CD4-positive, alpha-beta T cell (primary cell): ENCODE data around the gene B3GLCT. TPM values are rescaled to one million over a fixed set of nuclear protein-coding genes. Genes with fewer than 3 reads are reported as not detected.
"Not testable (repeated sequence)": the region's sequence is repeated elsewhere in the genome, so short reads cannot be mapped to it uniquely, and the experiment has no call there.

Experiments
- ATAC-seq: fragments of 200-7000 bp; cut with Tn5 transposase; one replicate; pipeline ENCODE4 v1.10.0; 2022; ENCODE audit warnings: mild to moderate bottlenecking; ENCODE audit not compliant: poor library complexity
- CTCF ChIA-PET: fragments of 350-600 bp; sonication (Branson Sonifier 250); formaldehyde crosslinking; loops from one replicate; lab custom pipeline; 2021; ENCODE audit warnings: antibody characterized with exemption, inconsistent platforms; lab: Charles Lee
- POLR2A ChIA-PET: fragments of 350-600 bp; sonication (Branson Sonifier 250); formaldehyde crosslinking; loops from one replicate; lab custom pipeline; 2021; ENCODE audit warnings: antibody characterized with exemption, inconsistent platforms; lab: Charles Lee
- DNase-seq, 14 experiments: peaks; one replicate each; pipeline ENCODE4 v3.0.0-alpha.2; 2013 to 2020; ENCODE audit warnings: mixed read lengths in 2 of 14
- H3K27ac ChIP-seq, 2 donors: one replicate each; pipeline versions ENCODE4 v1.5.1 to v1.7.0; 2013; ENCODE audit warnings: low read length in 2 of 2, low read depth in 1 of 2, mild to moderate bottlenecking in 1 of 2
- H3K27me3 ChIP-seq, 2 experiments: 1 replicate in 1 of 2; 2 replicates in 1 of 2; pipeline versions ENCODE4 v1.6.1 to v1.7.0; 2013; ENCODE audit warnings: low read length in 2 of 2, control low read depth in 1 of 2, mild to moderate bottlenecking in 1 of 2, moderate library complexity in 1 of 2; ENCODE audit not compliant: insufficient read depth in 2 of 2, control insufficient read depth in 1 of 2
- H3K36me3 ChIP-seq: one replicate; pipeline ENCODE4 v1.6.1; 2013; ENCODE audit warnings: low read length, control low read depth; ENCODE audit not compliant: insufficient read depth
- H3K4me1 ChIP-seq: one replicate; pipeline ENCODE4 v1.6.1; 2013; ENCODE audit warnings: low read length, control low read depth; ENCODE audit not compliant: insufficient read depth
- H3K4me3 ChIP-seq: one replicate; pipeline ENCODE4 v1.5.1; 2013; ENCODE audit warnings: mild to moderate bottlenecking, low read length, moderate library complexity
- H3K9me3 ChIP-seq, 2 experiments: 1 replicate in 1 of 2; 2 replicates in 1 of 2; pipeline versions ENCODE4 v1.6.1 to v1.7.0; 2013; ENCODE audit warnings: low read length in 2 of 2, mild to moderate bottlenecking in 2 of 2, control low read depth in 1 of 2, moderate library complexity in 1 of 2; ENCODE audit not compliant: control insufficient read depth in 1 of 2, insufficient read depth in 1 of 2
- H3K27ac Mint-ChIP-seq: one replicate; pipeline ENCODE4 v1.8.0; 2020; ENCODE audit warnings: mixed read lengths
- H3K27me3 Mint-ChIP-seq: one replicate; pipeline ENCODE4 v1.8.0; 2021; ENCODE audit warnings: mixed read lengths
- H3K36me3 Mint-ChIP-seq: one replicate; pipeline ENCODE4 v1.8.0; 2021; ENCODE audit warnings: low read depth, mixed read lengths
- H3K4me1 Mint-ChIP-seq: one replicate; pipeline ENCODE4 v1.8.0; 2021; ENCODE audit warnings: low read depth, mixed read lengths
- H3K4me3 Mint-ChIP-seq: one replicate; pipeline ENCODE4 v1.8.0; 2020; ENCODE audit warnings: mild to moderate bottlenecking, mixed read lengths
- H3K9me3 Mint-ChIP-seq: one replicate; pipeline ENCODE4 v1.8.0; 2020; ENCODE audit warnings: mixed read lengths
- intact Hi-C, 2 experiments: fragments of 100-400 bp; cut with DNase I in 1 of 2; cut with micrococcal nuclease in 1 of 2; formaldehyde crosslinking; loops; one replicate each; pipeline versions ENCODE4 v1.15.1 to v1.9.0; 2023 to 2025; cut with DNase I, micrococcal nuclease
- total RNA-seq, 174 experiments: library from RNA in 2 of 174; stranded (reverse) in 2 of 174; gene quantifications; one replicate each; pipeline ENCODE4 v1.2.3 and lab custom pipeline; 2021 to 2026
- TF ChIP-seq, protein P1 (sequence below): fragments of 200-600 bp; IDR thresholded peaks from one replicate; pipeline ENCODE4 v1.8.0; 2022; ENCODE audit warnings: antibody characterized with exemption, mild to moderate bottlenecking

B3GLCT gene
- total RNA-seq, 2 experiments from 2014 or later, result 3.2 to 3.7 TPM

DNA sequence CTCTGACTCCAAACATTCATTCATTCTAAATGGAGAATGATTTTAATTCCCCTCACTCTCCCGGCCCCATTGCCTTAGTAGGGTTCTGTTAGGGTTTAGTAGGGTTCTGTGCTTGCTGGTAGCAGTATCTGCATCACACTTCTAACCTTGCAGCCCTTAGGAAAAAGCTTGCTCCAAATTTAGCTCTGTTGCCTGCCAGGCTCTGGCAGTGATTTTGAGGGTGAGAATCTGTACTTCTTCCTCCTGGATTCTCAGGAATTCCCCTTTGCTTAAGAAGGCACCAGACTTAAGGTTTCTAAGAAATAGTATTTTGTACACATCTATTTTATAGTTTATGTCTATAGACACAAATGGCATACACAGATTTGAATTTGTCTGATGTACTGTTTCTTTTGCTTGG is 14.7 kb downstream of the B3GLCT start:
- Mint-ChIP-seq H3K36me3 (peaks cover 13% of the 10 kb centered on the region), H3K9me3 (no peaks in the 10 kb centered on the region), H3K4me1 (peaks cover 14% of the 10 kb centered on the region), H3K4me3 (no peak overlapping the region), H3K27ac (no peak overlapping the region), H3K27me3 (no peaks in the 10 kb centered on the region)
- ATAC-seq (no peak), DNase-seq (no peak)
- intact Hi-C loops, result no loop called here
- H3K27me3 ChIP-seq, result no peaks in the 10 kb centered on the region
- TF ChIP-seq, protein P1, sequence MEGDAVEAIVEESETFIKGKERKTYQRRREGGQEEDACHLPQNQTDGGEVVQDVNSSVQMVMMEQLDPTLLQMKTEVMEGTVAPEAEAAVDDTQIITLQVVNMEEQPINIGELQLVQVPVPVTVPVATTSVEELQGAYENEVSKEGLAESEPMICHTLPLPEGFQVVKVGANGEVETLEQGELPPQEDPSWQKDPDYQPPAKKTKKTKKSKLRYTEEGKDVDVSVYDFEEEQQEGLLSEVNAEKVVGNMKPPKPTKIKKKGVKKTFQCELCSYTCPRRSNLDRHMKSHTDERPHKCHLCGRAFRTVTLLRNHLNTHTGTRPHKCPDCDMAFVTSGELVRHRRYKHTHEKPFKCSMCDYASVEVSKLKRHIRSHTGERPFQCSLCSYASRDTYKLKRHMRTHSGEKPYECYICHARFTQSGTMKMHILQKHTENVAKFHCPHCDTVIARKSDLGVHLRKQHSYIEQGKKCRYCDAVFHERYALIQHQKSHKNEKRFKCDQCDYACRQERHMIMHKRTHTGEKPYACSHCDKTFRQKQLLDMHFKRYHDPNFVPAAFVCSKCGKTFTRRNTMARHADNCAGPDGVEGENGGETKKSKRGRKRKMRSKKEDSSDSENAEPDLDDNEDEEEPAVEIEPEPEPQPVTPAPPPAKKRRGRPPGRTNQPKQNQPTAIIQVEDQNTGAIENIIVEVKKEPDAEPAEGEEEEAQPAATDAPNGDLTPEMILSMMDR, result no peak
- H3K4me1 ChIP-seq, result peaks cover 8% of the 10 kb centered on the region
- no peaks in the 10 kb centered on the region for H3K36me3 ChIP-seq
- no peak overlapping the region for H3K27ac ChIP-seq
- H3K9me3 ChIP-seq, result no peaks in the 10 kb centered on the region
- POLR2A ChIA-PET, result no interaction called here
- CTCF ChIA-PET, result interaction anchor here (0.7 to 1.2 kb wide), 2 partner anchors 15 to 72 kb away, joined by 3 to 4 read pairs; partner anchors contain the start of gene B3GLCT
- no peak overlapping the region for H3K4me3 ChIP-seq

DNA sequence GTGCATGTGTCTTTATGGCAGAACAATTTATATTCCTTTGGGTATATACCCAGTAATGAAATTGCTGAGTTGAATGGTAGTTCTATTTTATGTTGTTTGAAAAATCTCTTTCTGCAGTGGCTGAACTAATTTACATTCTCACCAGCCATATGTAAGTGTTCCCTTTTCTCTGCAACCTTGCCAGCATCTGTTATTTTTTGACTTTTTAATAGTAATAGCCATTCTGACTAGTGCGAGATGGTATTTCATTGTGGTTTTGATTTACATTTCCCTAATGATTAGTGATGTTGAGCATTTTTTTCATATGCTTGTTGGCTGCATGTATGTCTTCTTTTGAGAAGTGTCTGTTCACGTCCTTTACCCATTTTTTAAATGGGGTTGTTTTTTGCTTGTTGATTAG is 17.1 kb downstream of the B3GLCT start:
- CTCF ChIA-PET, POLR2A ChIA-PET, H3K27ac Mint-ChIP-seq, H3K9me3 ChIP-seq, intact Hi-C loops, H3K9me3 Mint-ChIP-seq, H3K4me1 ChIP-seq, H3K27ac ChIP-seq, DNase-seq, H3K4me1 Mint-ChIP-seq, H3K4me3 Mint-ChIP-seq, H3K27me3 Mint-ChIP-seq, H3K36me3 ChIP-seq, H3K4me3 ChIP-seq, ATAC-seq, H3K27me3 ChIP-seq: not testable (repeated sequence)
- H3K36me3 Mint-ChIP-seq, result peaks cover 13% of the 10 kb centered on the region

DNA sequence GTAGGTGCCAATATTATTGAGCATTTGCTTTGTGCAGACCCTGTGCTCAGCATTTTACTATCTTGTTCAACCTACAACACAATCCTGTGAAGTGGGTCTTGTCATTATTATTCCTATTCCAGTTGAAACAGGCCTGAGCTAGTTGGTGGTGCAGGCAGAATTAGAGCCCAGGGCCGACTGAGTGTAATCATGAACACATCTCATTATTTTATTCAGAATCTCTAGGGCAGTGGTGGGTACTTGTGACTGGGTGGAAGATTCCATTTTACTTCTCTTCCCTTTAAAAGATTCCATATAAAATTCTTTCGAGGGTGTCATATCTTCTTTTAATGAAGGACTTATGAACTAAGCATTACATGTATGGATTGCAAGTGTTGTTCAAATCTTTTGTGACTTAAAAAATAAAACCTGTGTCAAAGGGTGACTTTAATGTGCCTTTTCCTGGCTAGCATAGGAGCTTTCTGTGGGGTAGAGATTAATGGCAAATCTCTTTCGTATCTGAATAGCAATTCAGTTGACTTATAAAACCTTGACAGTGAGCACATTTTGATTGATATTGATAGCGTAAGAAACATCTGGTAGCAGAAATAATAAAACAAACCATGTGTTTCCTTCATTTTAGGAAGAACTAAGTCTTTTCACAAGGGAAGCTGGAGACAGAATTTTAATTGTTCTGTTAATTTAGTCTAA is 20.3 kb downstream of the B3GLCT start:
- H3K9me3 ChIP-seq, result no peaks in the 10 kb centered on the region
- ATAC-seq (no peak), DNase-seq (no peak)
- Mint-ChIP-seq H3K4me1 (no peaks in the 10 kb centered on the region), H3K9me3 (no peaks in the 10 kb centered on the region), H3K27ac (no peak overlapping the region), H3K27me3 (no peaks in the 10 kb centered on the region), H3K4me3 (no peak overlapping the region), H3K36me3 (peaks cover 29% of the 10 kb centered on the region)
- H3K4me1 ChIP-seq, result no peaks in the 10 kb centered on the region
- ChIA-PET POLR2A (no interaction called here), CTCF (no interaction called here)
- H3K4me3 ChIP-seq, result no peak overlapping the region
- intact Hi-C loops, result no loop called here
- TF ChIP-seq, protein P1, result no peak
- H3K36me3 ChIP-seq, result no peaks in the 10 kb centered on the region
- H3K27me3 ChIP-seq, result no peaks in the 10 kb centered on the region
- no peak overlapping the region for H3K27ac ChIP-seq

DNA sequence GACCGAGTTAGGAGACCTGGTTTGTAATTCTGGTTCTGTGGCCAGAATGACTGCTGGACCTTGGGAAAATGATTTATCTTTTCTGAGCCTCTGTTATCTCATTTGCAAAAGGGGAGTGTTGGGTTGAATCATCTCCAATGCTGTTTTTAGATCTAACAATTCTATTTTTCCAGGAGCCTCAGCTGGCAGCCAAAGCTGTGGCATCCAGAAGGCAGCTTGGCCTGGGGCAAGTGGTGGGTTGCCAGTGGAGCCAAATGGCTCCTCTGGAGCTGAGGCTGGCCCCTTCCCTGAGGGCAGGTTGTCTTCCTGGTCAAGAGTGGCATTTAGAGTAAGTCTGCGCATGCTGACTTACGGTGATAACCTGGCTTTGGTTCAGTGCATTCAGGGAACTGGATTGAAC is 21.3 kb downstream of the B3GLCT start:
- Mint-ChIP-seq H3K36me3 (peaks cover 29% of the 10 kb centered on the region), H3K4me3 (no peak overlapping the region), H3K27ac (no peak overlapping the region), H3K27me3 (no peaks in the 10 kb centered on the region), H3K4me1 (no peaks in the 10 kb centered on the region), H3K9me3 (no peaks in the 10 kb centered on the region)
- H3K4me3 ChIP-seq, result no peak overlapping the region
- TF ChIP-seq, protein P1, result no peak
- POLR2A ChIA-PET, result no interaction called here
- DNase-seq (no peak), ATAC-seq (no peak)
- no peak overlapping the region for H3K27ac ChIP-seq
- intact Hi-C loops, result no loop called here
- H3K4me1 ChIP-seq, result no peaks in the 10 kb centered on the region
- CTCF ChIA-PET, result no interaction called here
- no peaks in the 10 kb centered on the region for H3K27me3 ChIP-seq
- H3K36me3 ChIP-seq, result no peaks in the 10 kb centered on the region
- no peaks in the 10 kb centered on the region for H3K9me3 ChIP-seq
